GM12872 (cell line): ENCODE measurements around the gene GNPTAB.

ENCODE experiments used
- CTCF ChIP-seq: IDR thresholded peaks from 3 replicates; pipeline ENCODE4 v1.5.1; 2011; ENCODE audit warnings: low read depth, mild to moderate bottlenecking, low read length, moderate library complexity; ENCODE audit not compliant: insufficient read depth

The GNPTAB gene

GRCh38 chr12:101781834-101782233 lies 48.9 kb downstream of the GNPTAB start:
- TF ChIP-seq CTCF: no peak

GRCh38 chr12:101780599-101780998 lies 50.2 kb downstream of the GNPTAB start:
- no peak for TF ChIP-seq CTCF

GRCh38 chr12:101779626-101780025 lies 51.1 kb downstream of the GNPTAB start:
- no peak for TF ChIP-seq CTCF

GRCh38 chr12:101779200-101779599 lies 51.6 kb downstream of the GNPTAB start:
- TF ChIP-seq CTCF: no peak

GRCh38 chr12:101777978-101778377 lies 52.8 kb downstream of the GNPTAB start:
- no peak for TF ChIP-seq CTCF

GRCh38 chr12:101777485-101777884 lies 53.3 kb downstream of the GNPTAB start:
- no peak for TF ChIP-seq CTCF

GRCh38 chr12:101775816-101776215 lies 54.9 kb downstream of the GNPTAB start:
- TF ChIP-seq CTCF: no peak

- peak; percentile 85 for TF ChIP-seq CTCF
These were observed 57.1 kb downstream of the GNPTAB start for GRCh38 chr12:101773650-101774162.
